Endothelial cell of umbilical vein (primary cell): ENCODE data around the gene MYADML2. TPM values are rescaled to one million over a fixed set of nuclear protein-coding genes. Genes with fewer than 3 reads are reported as not detected.

ENCODE experiments used
- BruUV-seq: library from RNA; stranded (reverse); fragments of 400-500 nt; replicated peaks from 2 replicates; lab custom pipeline; 2021; lab: Mats Ljungman, UMichigan
- CTCF ChIA-PET: fragments of 300-600, 350-600 bp; sonication (Branson Sonifier 250); formaldehyde crosslinking; loops from one replicate; lab custom pipeline; 2021; ENCODE audit warnings: antibody characterized with exemption, inconsistent platforms; lab: Charles Lee
- POLR2A ChIA-PET: fragments of 300-600, 350-600 bp; sonication (Branson Sonifier 250); formaldehyde crosslinking; loops from one replicate; lab custom pipeline; 2021; ENCODE audit warnings: antibody characterized with exemption, inconsistent platforms; lab: Charles Lee
- DNase-seq: peaks from one replicate; pipeline ENCODE4 v3.0.0-alpha.2; 2011; ENCODE audit warnings: low read depth, low spot score
- FAIRE-seq: peaks from 2 replicates; lab custom pipeline; 2011; peaks lifted over from hg19 to GRCh38; lab: Jason Lieb, UNC
- H2AFZ ChIP-seq: 2 replicates; pipeline ENCODE4 v1.6.0; 2012; ENCODE audit warnings: low read depth, low read length, control low read depth, inconsistent platforms
- H3K27ac ChIP-seq: 2 replicates; pipeline ENCODE4 v1.5.1; 2011; ENCODE audit warnings: low read depth, mild to moderate bottlenecking, control low read depth, low read length, moderate library complexity; ENCODE audit not compliant: insufficient read depth
- H3K27me3 ChIP-seq, 2 experiments: 2 replicates each; pipeline versions ENCODE4 v1.6.0 to v1.6.1; 2011; ENCODE audit warnings: low read length in 2 of 2, mixed read lengths in 1 of 2; ENCODE audit not compliant: control insufficient read depth in 2 of 2, insufficient read depth in 2 of 2
- H3K36me3 ChIP-seq, 2 experiments: 2 replicates in 1 of 2; 3 replicates in 1 of 2; pipeline ENCODE4 v1.5.1; 2011; ENCODE audit warnings: low read length in 2 of 2, mild to moderate bottlenecking in 1 of 2, moderate library complexity in 1 of 2; ENCODE audit not compliant: control insufficient read depth in 2 of 2, insufficient read depth in 2 of 2; ENCODE audit errors: extremely low read depth in 1 of 2
- H3K4me1 ChIP-seq: 3 replicates; pipeline ENCODE4 v1.5.1; 2011; ENCODE audit warnings: mild to moderate bottlenecking, low read length; ENCODE audit not compliant: control insufficient read depth, insufficient read depth; ENCODE audit errors: extremely low read depth
- H3K4me2 ChIP-seq: 2 replicates; pipeline ENCODE4 v1.6.1; 2011; ENCODE audit warnings: low read length, control low read depth, mixed read lengths; ENCODE audit not compliant: insufficient read depth
- H3K4me3 ChIP-seq, 3 experiments: fragments of 200-600 bp in 1 of 3; sonication (generic), shearing (Covaris generic) in 1 of 3; replicated peaks in 1 of 3; 2 replicates each; pipeline ENCODE4 v1.5.1; 2011 to 2016; ENCODE audit warnings: control low read depth in 3 of 3, low read length in 3 of 3, mild to moderate bottlenecking in 2 of 3, inconsistent platforms in 1 of 3, low read depth in 1 of 3, moderate library complexity in 1 of 3; ENCODE audit not compliant: insufficient read depth in 1 of 3
- H3K79me2 ChIP-seq: 2 replicates; pipeline ENCODE4 v1.6.0; 2012; ENCODE audit warnings: low read length, inconsistent platforms; ENCODE audit not compliant: control insufficient read depth, insufficient read depth
- H3K9ac ChIP-seq: replicated peaks from 2 replicates; pipeline ENCODE3; 2011; ENCODE audit warnings: low read length, control low read depth; ENCODE audit not compliant: insufficient read depth; ENCODE audit errors: extremely low read depth
- H3K9me1 ChIP-seq: replicated peaks from 3 replicates; pipeline ENCODE4 v1.6.0; 2011; ENCODE audit warnings: mild to moderate bottlenecking, low read length; ENCODE audit not compliant: control insufficient read depth, insufficient read depth; ENCODE audit errors: extremely low read depth
- H3K9me3 ChIP-seq: replicated peaks from 2 replicates; pipeline ENCODE4 v1.5.1; 2012; ENCODE audit warnings: low read length, inconsistent platforms; ENCODE audit not compliant: control insufficient read depth, insufficient read depth
- H4K20me1 ChIP-seq: replicated peaks from 2 replicates; pipeline ENCODE3; 2011; ENCODE audit warnings: mild to moderate bottlenecking, low read length; ENCODE audit not compliant: control insufficient read depth, insufficient read depth; ENCODE audit errors: extremely low read depth
- CTCF ChIP-seq, 2 donors: IDR thresholded peaks; 1 replicate in 1 of 2; 2 replicates in 1 of 2; pipeline ENCODE4 v1.5.1; 2011; ENCODE audit warnings: low read length in 2 of 2, mild to moderate bottlenecking in 2 of 2, moderate library complexity in 2 of 2, control low read depth in 1 of 2, inconsistent platforms in 1 of 2, low read depth in 1 of 2; ENCODE audit not compliant: insufficient read depth in 1 of 2; ENCODE audit errors: extremely low read depth in 1 of 2
- EZH2 ChIP-seq: IDR thresholded peaks from 2 replicates; pipeline ENCODE4 v1.6.1; 2012; ENCODE audit warnings: borderline replicate concordance, low read depth, mild to moderate bottlenecking, moderate library complexity, low read length, inconsistent platforms; ENCODE audit not compliant: severe bottlenecking
- FOS ChIP-seq: IDR thresholded peaks from 2 replicates; pipeline ENCODE4 v1.6.1; 2011; ENCODE audit warnings: mild to moderate bottlenecking, low read length, moderate library complexity, borderline replicate concordance; ENCODE audit not compliant: insufficient read depth
- GATA2 ChIP-seq: IDR thresholded peaks from 2 replicates; pipeline ENCODE4 v1.7.0; 2011; ENCODE audit warnings: low read depth, mild to moderate bottlenecking, moderate library complexity, mixed read lengths, low read length; ENCODE audit not compliant: insufficient read length, insufficient read depth
- JUN ChIP-seq: IDR thresholded peaks from 2 replicates; pipeline ENCODE4 v1.6.1; 2011; ENCODE audit warnings: borderline replicate concordance, low read depth; ENCODE audit not compliant: insufficient read length, insufficient read depth
- MAX ChIP-seq: IDR thresholded peaks from 2 replicates; pipeline ENCODE4 v1.6.1; 2011; ENCODE audit not compliant: insufficient read depth, insufficient read length
- POLR2A ChIP-seq: IDR thresholded peaks from 2 replicates; pipeline ENCODE4 v1.6.1; 2012; ENCODE audit warnings: low read depth, mild to moderate bottlenecking, control low read depth, low read length
- dilution Hi-C: fragments of 300-500 bp; cut with MboI; formaldehyde crosslinking; loops from one replicate; pipeline ENCODE4 v1.15.0; 2019; ENCODE audit warnings: low sequenced_read_pairs; ENCODE audit not compliant: extremely low pct_ligation_motif_present
- intact Hi-C: fragments of 100-400 bp; cut with micrococcal nuclease; formaldehyde crosslinking; loops from one replicate; pipeline ENCODE4 v1.10.0; 2022
- polyA plus RNA-seq, 4 experiments: library from polyadenylated mRNA; depleted of rRNA in 3 of 4; stranded (reverse) in 3 of 4; unstranded in 1 of 4; fragments of >200 nt; gene quantifications; 2 replicates each; pipeline versions ENCODE4 v1.2.1 to v1.2.3, GENCODE V29; 2011 to 2012; ENCODE audit warnings: missing spikeins in 1 of 4
- total RNA-seq: library from RNA; stranded (reverse); gene quantifications from 2 replicates; pipeline ENCODE4 v1.2.3, GENCODE V29; 2021

The MYADML2 gene
- total and polyA plus RNA-seq, 2 donors (not counting 3 experiments of a cell fraction or from before 2014, with no cell fraction given), result not detected

DNA sequence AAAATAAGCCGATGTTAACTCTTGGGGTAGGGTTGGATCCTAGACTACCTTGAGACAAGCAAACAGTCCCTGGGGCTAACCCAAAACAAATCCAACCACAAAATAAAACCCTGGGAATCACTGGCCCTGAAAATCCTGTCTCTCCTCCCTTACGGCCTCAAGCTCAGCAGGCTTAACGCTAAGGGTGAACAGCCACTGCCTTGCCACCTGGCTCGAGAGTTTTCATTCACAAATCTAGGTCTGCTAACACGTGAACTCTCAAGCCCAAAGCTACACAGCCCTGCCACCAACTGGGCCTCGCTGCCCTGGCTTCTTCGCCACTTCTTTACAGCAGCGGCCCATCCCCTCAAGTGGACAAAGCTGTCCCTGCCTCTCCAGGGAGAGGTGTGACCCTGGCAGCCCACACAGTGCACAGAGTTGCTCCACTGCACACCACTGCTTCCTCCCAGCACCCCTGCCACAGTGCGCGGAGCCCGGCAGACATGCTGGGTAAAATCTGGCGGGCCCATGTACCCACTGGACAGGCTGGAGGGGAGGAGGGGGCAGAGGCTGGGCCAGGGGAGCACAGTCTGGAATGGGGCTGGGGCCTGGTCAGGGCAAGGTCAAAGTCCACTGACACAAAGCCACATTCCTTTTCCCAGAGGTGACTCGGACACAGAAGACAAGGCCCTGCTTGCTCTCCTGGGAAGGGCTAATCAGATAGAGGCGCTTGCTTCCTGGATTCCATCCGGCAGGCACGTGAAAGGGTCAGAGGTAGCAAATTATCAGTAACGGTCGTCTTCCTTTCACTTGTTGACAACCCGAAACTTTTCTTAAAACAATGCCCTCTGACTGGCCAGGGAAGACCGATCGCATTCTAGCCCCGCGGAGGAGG lies 36.8 kb downstream of the MYADML2 start:
- no peaks in the 10 kb centered on the region for H3K79me2 ChIP-seq
- DNase-seq, result no peak
- peak overlapping the region; percentile 56 to 72 (median 67) for H3K4me3 ChIP-seq
- ChIA-PET POLR2A (no interaction called here), CTCF (interaction anchor here (1.7 kb wide), 1 partner anchor 16 kb away, joined by 4 read pairs; no protein-coding TSS in a partner anchor)
- peak overlapping the region; percentile 9 for H2AFZ ChIP-seq
- H3K36me3 ChIP-seq, result peaks cover 7 to 20% of the 10 kb centered on the region in 2 experiments
- H3K27me3 ChIP-seq, result no peaks in the 10 kb centered on the region
- dilution Hi-C loops, result no loop called here
- FAIRE-seq, result peak; percentile 82
- peak overlapping the region; percentile 32 for H3K9ac ChIP-seq
- TF ChIP-seq POLR2A (no peak), FOS (no peak), MAX (no peak), JUN (no peak), CTCF (IDR thresholded peaks at IDR 0.05; ENCODE audit: extremely low read depth in 1 of 2, insufficient read depth in 1 of 2, low read depth in 1 of 2, low read length in 2 of 2) (no peak), EZH2 (no peak), GATA2 (peak; percentile 41)
- no peaks in the 10 kb centered on the region for H3K9me3 ChIP-seq
- H4K20me1 ChIP-seq, result no peaks in the 10 kb centered on the region
- BruUV-seq, result no TSS peak
- intact Hi-C loops, result loop anchor here (2.0 kb wide), 2 partner anchors 19 to 39 kb away; partner anchors contain the start of genes ALYREF, ANAPC11 and ARHGDIA
- H3K27ac ChIP-seq, result no peak overlapping the region
- no peaks in the 10 kb centered on the region for H3K9me1 ChIP-seq
- peaks cover 6% of the 10 kb centered on the region for H3K4me1 ChIP-seq
- peak overlapping the region; percentile 79 for H3K4me2 ChIP-seq
